SKM-1 (cell line): ENCODE data around the gene GAS7.
"Not testable (repeated sequence)": the region's sequence is repeated elsewhere in the genome, so short reads cannot be mapped to it uniquely, and the experiment has no call there.

ENCODE experiments used
- DNase-seq: peaks from one replicate; lab custom pipeline; 2025; ENCODE audit not compliant: unreplicated experiment; lab: John Stamatoyannopoulos, UW

GAS7 gene

GRCh38 chr17:9922012-9922848 lies 276.2 kb downstream of the GAS7 start:
- no peak for DNase-seq

- not testable (repeated sequence) for DNase-seq
These were observed 277.2 kb downstream of the GAS7 start for GRCh38 chr17:9921216-9921615.

- no peak for DNase-seq
These were observed 279.5 kb downstream of the GAS7 start for GRCh38 chr17:9918804-9919352.

- no peak for DNase-seq
These were observed 280.1 kb downstream of the GAS7 start for GRCh38 chr17:9918352-9918751.

GRCh38 chr17:9917801-9918200 lies 280.6 kb downstream of the GAS7 start:
- no peak for DNase-seq

GRCh38 chr17:9917131-9917530 lies 281.3 kb downstream of the GAS7 start:
- DNase-seq, result no peak

- no peak for DNase-seq
These were observed 282.3 kb downstream of the GAS7 start for GRCh38 chr17:9916108-9916507.

- DNase-seq, result no peak
These were observed 284.9 kb downstream of the GAS7 start for GRCh38 chr17:9913476-9913875.

- no peak for DNase-seq
These were observed 286.0 kb downstream of the GAS7 start for GRCh38 chr17:9912121-9913099.

GRCh38 chr17:9911089-9911488 lies 287.3 kb downstream of the GAS7 start:
- DNase-seq, result no peak

GRCh38 chr17:9908649-9909042 lies 289.8 kb downstream of the GAS7 start:
- DNase-seq, result no peak

- DNase-seq, result no peak
These were observed 290.3 kb downstream of the GAS7 start for GRCh38 chr17:9907883-9908648.

GRCh38 chr17:9907131-9907530 lies 291.3 kb downstream of the GAS7 start:
- no peak for DNase-seq

GRCh38 chr17:9906616-9907015 lies 291.8 kb downstream of the GAS7 start:
- no peak for DNase-seq

- DNase-seq, result no peak
These were observed 292.5 kb downstream of the GAS7 start for GRCh38 chr17:9905902-9906301.

- DNase-seq, result no peak
These were observed 293.4 kb downstream of the GAS7 start, which contains the start of gene RCVRN for GRCh38 chr17:9905078-9905415. RCVRN (minus strand) TSS chr17:9905271; CDS start chr17:9905180, 91 bp downstream.

- no peak for DNase-seq
These were observed 293.9 kb downstream of the GAS7 start for GRCh38 chr17:9904277-9905077.

GRCh38 chr17:9902120-9902519 lies 296.3 kb downstream of the GAS7 start:
- DNase-seq, result no peak

GRCh38 chr17:9900784-9901183 lies 297.6 kb downstream of the GAS7 start:
- no peak for DNase-seq

GRCh38 chr17:9900044-9900594 lies 298.3 kb downstream of the GAS7 start:
- no peak for DNase-seq
